Medulla oblongata (tissue), 1 donor: ENCODE results near the gene ADIPOR2.
"Not testable (repeated sequence)": the region's sequence is repeated elsewhere in the genome, so short reads cannot be mapped to it uniquely, and the experiment has no call there.

Experiments
- DNase-seq: peaks from one replicate; pipeline ENCODE4 v3.0.0-alpha.2; 2015; ENCODE audit errors: extremely low spot score

ADIPOR2 gene

GRCh38 chr12:1732914-1733313 is 42.0 kb downstream of the ADIPOR2 start:
- no peak for DNase-seq

- not testable (repeated sequence) for DNase-seq
Measured at GRCh38 chr12:1733712-1734111, 42.8 kb downstream of the ADIPOR2 start.

- DNase-seq, result no peak
Measured at GRCh38 chr12:1737652-1738286, 46.9 kb downstream of the ADIPOR2 start.

- no peak for DNase-seq
Measured at GRCh38 chr12:1738446-1738845, 47.6 kb downstream of the ADIPOR2 start.

- DNase-seq, result no peak
Measured at GRCh38 chr12:1739368-1739767, 48.5 kb downstream of the ADIPOR2 start.

GRCh38 chr12:1740161-1740948 is 49.5 kb downstream of the ADIPOR2 start:
- DNase-seq, result no peak

- DNase-seq, result no peak
Measured at GRCh38 chr12:1741154-1741949, 50.5 kb downstream of the ADIPOR2 start.

GRCh38 chr12:1744932-1745331 is 54.1 kb downstream of the ADIPOR2 start:
- no peak for DNase-seq

GRCh38 chr12:1747609-1748008 is 56.7 kb downstream of the ADIPOR2 start:
- DNase-seq, result no peak

- no peak for DNase-seq
Measured at GRCh38 chr12:1749019-1749418, 58.1 kb downstream of the ADIPOR2 start.

GRCh38 chr12:1750300-1750699 is 59.4 kb downstream of the ADIPOR2 start:
- DNase-seq, result no peak

GRCh38 chr12:1758376-1758775 is 67.5 kb downstream of the ADIPOR2 start:
- no peak for DNase-seq

- peak; percentile 88 for DNase-seq
Measured at GRCh38 chr12:1758887-1759286, 68.0 kb downstream of the ADIPOR2 start.

- no peak for DNase-seq
Measured at GRCh38 chr12:1760566-1761382, 69.9 kb downstream of the ADIPOR2 start.

GRCh38 chr12:1761857-1762256 is 71.0 kb downstream of the ADIPOR2 start:
- DNase-seq, result no peak

- no peak for DNase-seq
Measured at GRCh38 chr12:1763153-1763552, 72.3 kb downstream of the ADIPOR2 start.

- DNase-seq, result no peak
Measured at GRCh38 chr12:1766110-1766509, 75.2 kb downstream of the ADIPOR2 start.

- DNase-seq, result no peak
Measured at GRCh38 chr12:1767407-1768090, 76.7 kb downstream of the ADIPOR2 start.

- DNase-seq, result no peak
Measured at GRCh38 chr12:1768615-1769014, 77.7 kb downstream of the ADIPOR2 start.

- DNase-seq, result no peak
Measured at GRCh38 chr12:1769809-1770494, 79.1 kb downstream of the ADIPOR2 start.
